ENCODE data around the gene RB1. TPM values are rescaled to one million over a fixed set of nuclear protein-coding genes. Genes with fewer than 3 reads are reported as not detected.

Gene RB1
- total and polyA plus RNA-seq, 2 experiments from 2014 or later: 25.5 to 31.0 TPM

- H3F3A ChIP-seq (ENCODE audit: insufficient read depth): peaks cover 22% of the 10 kb centered on the region
- DNase-seq: no peak
- in situ Hi-C loops (cut with MboI): no loop called here
- H3K4me3 ChIP-seq: no peak overlapping the region
- no peak overlapping the region for H2AFZ ChIP-seq
- no peak for TF ChIP-seq EZH2phosphoT487 (IDR thresholded peaks at IDR 0.05; ENCODE audit: insufficient read depth, low read depth)
- H3K27me3 ChIP-seq (replicated peaks; ENCODE audit: insufficient read depth): no peaks in the 10 kb centered on the region
- no peaks in the 10 kb centered on the region for H4K20me1 ChIP-seq (ENCODE audit: insufficient read depth)
- no peaks in the 10 kb centered on the region for H3K36me3 ChIP-seq (ENCODE audit: low read depth)
- H3K79me2 ChIP-seq (ENCODE audit: insufficient read depth): peaks cover 57% of the 10 kb centered on the region
- peaks cover 22% of the 10 kb centered on the region for H3K4me1 ChIP-seq (ENCODE audit: insufficient read depth)
- 92 to 94% methylated on average over 3 of the region's 3 CpGs for WGBS, 2 experiments (ENCODE audit: low coverage in 1 of 2, low lambda C conversion rate in 2 of 2, missing lambda C conversion rate in 2 of 2)
- no peaks in the 10 kb centered on the region for H3K9me2 ChIP-seq (ENCODE audit: insufficient read depth)
- H3K9ac ChIP-seq: no peak overlapping the region
- no peak overlapping the region for H3K4me2 ChIP-seq (ENCODE audit: unreplicated experiment)
- H3K27ac ChIP-seq: no peak overlapping the region
- no peaks in the 10 kb centered on the region for H3K9me3 ChIP-seq (ENCODE audit: low read depth)
Observed at GRCh38 chr13:48434200-48434599, 130.6 kb downstream of the RB1 start.

DNA sequence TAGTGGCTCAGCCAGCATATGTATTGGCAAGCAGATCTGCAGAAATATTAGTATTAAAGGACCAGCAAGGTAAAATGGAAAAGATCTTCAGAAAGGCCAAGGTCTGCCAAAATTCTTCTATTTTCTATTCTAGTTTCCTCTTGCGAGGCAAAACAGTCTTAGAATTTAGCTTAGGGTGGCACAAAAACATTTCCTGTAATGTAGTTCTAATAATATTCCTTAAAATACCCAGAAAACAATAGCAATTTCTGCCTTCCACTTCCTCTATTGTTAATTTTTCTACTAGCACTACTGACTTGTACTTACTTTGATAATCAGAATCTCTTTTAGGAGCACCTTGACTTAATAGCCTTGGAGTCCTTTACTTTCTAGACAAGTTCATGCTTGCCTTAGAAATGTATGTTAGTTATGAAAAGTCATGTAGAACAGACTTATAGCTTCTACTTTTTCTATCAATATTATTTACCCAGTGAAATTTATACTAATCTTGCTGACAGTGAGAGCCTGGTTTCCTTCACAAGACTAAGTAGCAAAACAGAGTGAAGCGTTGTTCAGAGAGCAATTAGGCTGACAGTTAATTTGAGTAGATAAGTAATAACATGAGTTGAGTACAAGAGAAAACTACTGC, 133.2 kb downstream of the RB1 start:
- DNase-seq: no peak
- Histone ChIP-seq H2AFZ (no peak overlapping the region), H3K9me3 (ENCODE audit: low read depth) (no peaks in the 10 kb centered on the region), H3K27ac (no peak overlapping the region), H3K4me1 (ENCODE audit: insufficient read depth) (peaks cover 13% of the 10 kb centered on the region), H3K4me2 (ENCODE audit: unreplicated experiment) (no peak overlapping the region), H3K27me3 (replicated peaks; ENCODE audit: insufficient read depth) (no peaks in the 10 kb centered on the region), H3K36me3 (ENCODE audit: low read depth) (no peaks in the 10 kb centered on the region), H3K9me2 (ENCODE audit: insufficient read depth) (no peaks in the 10 kb centered on the region), H3K4me3 (no peak overlapping the region), H4K20me1 (ENCODE audit: insufficient read depth) (no peaks in the 10 kb centered on the region), H3F3A (ENCODE audit: insufficient read depth) (peaks cover 12% of the 10 kb centered on the region), H3K79me2 (ENCODE audit: insufficient read depth) (peaks cover 48% of the 10 kb centered on the region), H3K9ac (no peak overlapping the region)
- in situ Hi-C loops (cut with MboI): no loop called here
- 97 to 100% methylated on average over 2 of the region's 2 CpGs for WGBS, 2 experiments (ENCODE audit: low coverage in 1 of 2, low lambda C conversion rate in 2 of 2, missing lambda C conversion rate in 2 of 2)
- TF ChIP-seq EZH2phosphoT487 (IDR thresholded peaks at IDR 0.05; ENCODE audit: insufficient read depth, low read depth) (no peak), EZH2 (IDR thresholded peaks at IDR 0.05; ENCODE audit: insufficient read depth, poor library complexity, severe bottlenecking) (no peak)

GRCh38 chr13:48437371-48437770, 133.8 kb downstream of the RB1 start:
- 46 to 51% methylated on average over 3 of the region's 3 CpGs for WGBS, 2 experiments (ENCODE audit: low coverage in 1 of 2, low lambda C conversion rate in 2 of 2, missing lambda C conversion rate in 2 of 2)
- peaks cover 6% of the 10 kb centered on the region for H3F3A ChIP-seq (ENCODE audit: insufficient read depth)
- H3K4me3 ChIP-seq: no peak overlapping the region
- no peaks in the 10 kb centered on the region for H3K9me3 ChIP-seq (ENCODE audit: low read depth)
- no peak overlapping the region for H2AFZ ChIP-seq
- H3K4me1 ChIP-seq (ENCODE audit: insufficient read depth): peaks cover 7% of the 10 kb centered on the region
- in situ Hi-C loops (cut with MboI): no loop called here
- no peaks in the 10 kb centered on the region for H3K9me2 ChIP-seq (ENCODE audit: insufficient read depth)
- no peak for DNase-seq
- no peak overlapping the region for H3K9ac ChIP-seq
- no peak overlapping the region for H3K27ac ChIP-seq
- no peaks in the 10 kb centered on the region for H4K20me1 ChIP-seq (ENCODE audit: insufficient read depth)
- no peaks in the 10 kb centered on the region for H3K36me3 ChIP-seq (ENCODE audit: low read depth)
- no peaks in the 10 kb centered on the region for H3K27me3 ChIP-seq (replicated peaks; ENCODE audit: insufficient read depth)
- no peak overlapping the region for H3K4me2 ChIP-seq (ENCODE audit: unreplicated experiment)
- H3K79me2 ChIP-seq (ENCODE audit: insufficient read depth): peaks cover 48% of the 10 kb centered on the region
- TF ChIP-seq EZH2 (IDR thresholded peaks at IDR 0.05; ENCODE audit: insufficient read depth, poor library complexity, severe bottlenecking) (no peak), EZH2phosphoT487 (IDR thresholded peaks at IDR 0.05; ENCODE audit: insufficient read depth, low read depth) (no peak)

GRCh38 chr13:48443442-48444208, 140.1 kb downstream of the RB1 start:
- Histone ChIP-seq H3K9me3 (ENCODE audit: low read depth) (no peaks in the 10 kb centered on the region), H3K4me1 (ENCODE audit: insufficient read depth) (peaks cover 21% of the 10 kb centered on the region), H3K27me3 (replicated peaks; ENCODE audit: insufficient read depth) (no peaks in the 10 kb centered on the region), H3K9ac (no peak overlapping the region), H4K20me1 (ENCODE audit: insufficient read depth) (no peaks in the 10 kb centered on the region), H3K27ac (no peak overlapping the region), H3K79me2 (ENCODE audit: insufficient read depth) (peaks cover 17% of the 10 kb centered on the region), H3K4me3 (no peak overlapping the region), H3F3A (ENCODE audit: insufficient read depth) (peaks cover 32% of the 10 kb centered on the region), H3K9me2 (ENCODE audit: insufficient read depth) (no peaks in the 10 kb centered on the region), H2AFZ (no peak overlapping the region), H3K36me3 (ENCODE audit: low read depth) (no peaks in the 10 kb centered on the region; the same call in 1 of the 2 replicates), H3K4me2 (ENCODE audit: unreplicated experiment) (no peak overlapping the region)
- DNase-seq: no peak
- WGBS, 2 experiments (ENCODE audit: low coverage in 1 of 2, low lambda C conversion rate in 2 of 2, missing lambda C conversion rate in 2 of 2): 89 to 100% methylated on average over 1 of the region's 1 CpG
- TF ChIP-seq EZH2phosphoT487 (IDR thresholded peaks at IDR 0.05; ENCODE audit: insufficient read depth, low read depth) (no peak), EZH2 (IDR thresholded peaks at IDR 0.05; ENCODE audit: insufficient read depth, poor library complexity, severe bottlenecking) (no peak)
- in situ Hi-C loops (cut with MboI): no loop called here
